ENCODE results near the gene TUBGCP2. TPM values are rescaled to one million over a fixed set of nuclear protein-coding genes. Genes with fewer than 3 reads are reported as not detected.
"Not testable (repeated sequence)": the region's sequence is repeated elsewhere in the genome, so short reads cannot be mapped to it uniquely, and the experiment has no call there.

The TUBGCP2 gene
- polyA plus RNA-seq, 4 donors: 59.3 to 66.0 (median 62.4) TPM

- DNase-seq (ENCODE audit: low read depth in 4 of 4, low spot score in 3 of 4): no peak
Observed at GRCh38 chr10:133325440-133326222, 17.0 kb upstream of the TUBGCP2 start.

GRCh38 chr10:133324857-133325260 lies 16.2 kb upstream of the TUBGCP2 start:
- no peak for DNase-seq (ENCODE audit: low read depth in 4 of 4, low spot score in 3 of 4)

DNA sequence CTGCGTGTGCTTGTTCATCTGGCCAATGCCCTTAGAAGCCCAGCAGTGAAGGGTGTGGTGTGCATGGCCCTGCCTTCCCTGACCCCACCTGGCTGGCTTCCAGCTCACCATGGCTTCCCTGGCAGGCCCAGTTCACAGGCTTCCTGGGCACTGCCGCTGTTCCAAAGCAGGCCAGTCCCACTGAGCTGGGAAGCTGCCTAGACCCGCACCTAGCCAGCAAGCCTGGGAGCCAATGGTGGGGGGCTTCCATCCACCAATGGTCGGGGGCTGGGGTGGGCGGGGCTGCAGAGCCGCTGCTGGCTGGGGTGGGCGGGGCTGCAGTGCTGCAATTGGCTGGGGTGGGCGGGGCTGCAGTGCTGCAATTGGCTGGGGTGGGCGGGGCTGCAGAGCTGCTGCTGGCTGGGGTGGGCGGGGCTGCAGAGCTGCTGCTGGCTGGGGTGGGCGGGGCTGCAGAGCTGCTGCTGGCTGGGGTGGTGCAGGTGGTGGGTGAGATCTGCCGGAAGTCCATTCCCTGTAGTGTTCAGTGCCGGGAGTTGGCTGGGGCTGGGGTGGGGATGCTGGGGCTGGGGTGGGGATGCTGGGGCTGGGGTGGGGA lies 15.6 kb upstream of the TUBGCP2 start:
- DNase-seq (ENCODE audit: low read depth in 4 of 4, low spot score in 3 of 4): no peak

GRCh38 chr10:133322064-133322709 lies 13.5 kb upstream of the TUBGCP2 start:
- not testable (repeated sequence) for DNase-seq (ENCODE audit: low read depth in 4 of 4, low spot score in 3 of 4)

- DNase-seq (ENCODE audit: low read depth in 4 of 4, low spot score in 3 of 4): not testable (repeated sequence)
Observed at GRCh38 chr10:133320852-133321422, 12.3 kb upstream of the TUBGCP2 start.

DNA sequence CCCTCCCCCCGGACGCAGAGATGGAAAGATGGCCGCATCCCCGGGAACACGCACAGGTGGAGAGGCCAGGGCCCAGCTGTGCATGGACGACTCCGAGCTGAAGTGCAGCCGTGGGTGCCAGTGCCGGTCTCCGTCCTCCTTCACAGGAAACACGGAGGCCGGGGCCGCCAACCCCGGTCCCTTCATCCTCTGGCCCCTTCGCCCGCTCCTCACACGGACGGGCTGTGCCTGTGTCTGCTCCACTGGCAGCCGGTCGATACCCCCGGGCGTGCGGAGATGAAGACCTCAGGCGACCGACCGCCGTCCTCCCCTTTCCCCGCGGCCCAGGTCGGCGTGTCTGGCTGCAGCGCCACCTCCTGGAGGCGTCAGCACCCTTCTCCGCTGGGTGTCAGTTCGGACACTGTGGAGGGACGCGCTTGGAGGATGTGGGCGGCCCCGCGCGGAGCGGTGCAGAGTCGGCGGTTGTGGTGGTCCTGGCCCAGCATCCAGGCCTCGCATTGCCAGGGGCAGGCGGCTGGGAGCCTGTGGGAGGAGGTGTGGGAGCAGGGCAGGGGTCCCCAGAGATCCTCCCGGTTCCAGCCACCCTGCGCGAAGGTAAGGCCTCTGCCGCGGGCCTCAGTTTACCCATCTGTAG lies 9.9 kb upstream of the TUBGCP2 start:
- DNase-seq (ENCODE audit: low read depth in 4 of 4, low spot score in 3 of 4): peak in 2 of 4 donors; percentile 36 to 40

DNA sequence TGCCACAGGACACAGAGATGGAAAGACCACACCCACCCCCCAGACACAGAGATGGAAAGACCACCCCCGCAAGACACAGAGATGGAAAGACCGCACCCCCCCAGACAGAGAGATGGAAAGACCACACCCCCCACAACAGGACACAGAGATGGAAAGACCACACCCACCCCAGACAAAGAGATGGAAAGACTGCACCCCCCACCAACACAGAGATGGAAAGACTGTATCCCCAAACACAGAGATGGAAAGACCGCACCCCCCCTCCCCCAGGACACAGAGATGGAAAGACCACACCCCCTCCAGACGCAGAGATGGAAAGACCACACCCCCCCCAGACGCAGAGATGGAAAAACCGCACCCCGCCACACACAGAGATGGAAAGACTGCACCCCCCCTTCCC lies 8.1 kb upstream of the TUBGCP2 start:
- DNase-seq (ENCODE audit: low read depth in 4 of 4, low spot score in 3 of 4): no peak

- DNase-seq (ENCODE audit: low read depth in 4 of 4, low spot score in 3 of 4): no peak
Observed at GRCh38 chr10:133316266-133316665, 7.6 kb upstream of the TUBGCP2 start.

- no peak for DNase-seq (ENCODE audit: low read depth in 4 of 4, low spot score in 3 of 4)
Observed at GRCh38 chr10:133315847-133316246, 7.2 kb upstream of the TUBGCP2 start.

GRCh38 chr10:133314911-133315310 lies 6.2 kb upstream of the TUBGCP2 start:
- no peak for DNase-seq (ENCODE audit: low read depth in 4 of 4, low spot score in 3 of 4)

DNA sequence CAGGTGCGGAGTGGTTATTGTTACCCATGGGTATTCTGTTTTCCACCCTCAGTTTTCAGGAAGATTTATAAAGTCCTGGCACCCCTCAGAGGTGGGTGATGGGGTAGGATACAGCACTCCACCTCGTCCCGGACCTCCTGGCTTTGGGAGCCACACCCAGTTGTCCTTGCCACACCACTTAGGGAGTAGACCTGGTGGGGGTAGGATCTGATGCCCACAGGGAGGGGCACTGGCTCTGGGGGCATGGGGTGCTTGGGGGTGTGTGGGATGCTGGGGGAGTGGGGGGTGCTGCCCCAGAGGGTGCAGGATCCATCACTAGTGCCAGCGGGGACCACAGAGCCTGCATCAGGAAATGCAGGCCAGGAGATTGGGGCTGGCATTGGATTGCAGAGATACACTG lies 4.5 kb upstream of the TUBGCP2 start:
- DNase-seq (ENCODE audit: low read depth in 4 of 4, low spot score in 3 of 4): no peak

- DNase-seq (ENCODE audit: low read depth in 4 of 4, low spot score in 3 of 4): no peak
Observed at GRCh38 chr10:133312769-133313145, 4.1 kb upstream of the TUBGCP2 start.

- DNase-seq (ENCODE audit: low read depth in 4 of 4, low spot score in 3 of 4): no peak
Observed at GRCh38 chr10:133312016-133312768, 3.5 kb upstream of the TUBGCP2 start.

GRCh38 chr10:133311570-133311969 lies 2.9 kb upstream of the TUBGCP2 start:
- no peak for DNase-seq (ENCODE audit: low read depth in 4 of 4, low spot score in 3 of 4)

GRCh38 chr10:133310789-133311188 lies 2.1 kb upstream of the TUBGCP2 start:
- DNase-seq (ENCODE audit: low read depth in 4 of 4, low spot score in 3 of 4): no peak

DNA sequence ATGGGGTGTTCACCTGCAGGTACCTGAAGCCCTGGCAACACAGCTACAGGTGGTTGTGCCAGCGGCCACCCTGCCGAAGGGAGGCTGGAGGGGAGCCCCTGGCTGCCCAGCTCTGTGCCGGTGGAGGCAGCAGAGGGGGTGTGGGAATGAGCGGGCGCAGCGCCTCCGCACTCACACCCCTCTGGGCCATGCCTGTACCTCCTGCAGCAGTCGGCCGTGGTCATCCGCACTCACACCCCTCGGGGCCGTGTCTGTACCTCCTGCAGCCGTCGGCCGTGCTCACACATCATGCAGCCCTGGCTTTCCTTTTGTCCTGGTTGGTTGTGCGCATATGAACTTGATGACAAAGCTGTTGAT lies 1.7 kb upstream of the TUBGCP2 start:
- DNase-seq (ENCODE audit: low read depth in 4 of 4, low spot score in 3 of 4): no peak

- DNase-seq (ENCODE audit: low read depth in 4 of 4, low spot score in 3 of 4): no peak
Observed at GRCh38 chr10:133309720-133310398, 1.2 kb upstream of the TUBGCP2 start.

- DNase-seq (ENCODE audit: low read depth in 4 of 4, low spot score in 3 of 4): peak; percentile 58 to 82 (median 68)
Observed at GRCh38 chr10:133309100-133309719, 538 bp upstream of the TUBGCP2 start.

DNA sequence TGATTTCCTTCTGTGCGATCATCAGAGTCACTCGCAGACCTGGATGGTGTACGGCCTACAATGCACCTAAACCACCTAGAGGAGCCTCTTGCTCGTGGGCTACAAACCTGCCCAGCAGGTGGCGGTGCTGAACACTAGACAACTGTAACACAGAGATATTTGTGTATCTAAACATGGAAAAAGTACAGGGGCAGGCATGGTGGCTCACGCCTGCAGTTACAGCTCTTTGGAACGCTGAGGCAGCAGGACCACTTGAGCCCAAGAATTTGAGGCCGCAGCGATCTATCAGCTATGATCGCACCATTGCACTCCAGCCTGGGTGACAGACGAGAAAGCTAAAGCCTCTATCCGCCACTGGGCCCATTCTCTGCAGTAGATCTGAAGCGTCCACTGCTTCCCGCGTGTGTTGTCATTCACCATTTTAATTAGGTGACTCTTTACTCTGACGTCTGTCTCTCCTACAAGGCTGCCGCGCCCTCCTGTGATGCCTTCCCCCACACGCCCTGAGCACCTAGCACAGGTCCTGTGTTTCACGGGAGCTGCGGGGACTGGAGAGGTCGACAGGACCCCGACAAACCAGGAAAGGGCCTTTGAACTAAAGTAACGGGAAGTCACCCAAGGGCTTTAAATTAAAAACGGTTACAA lies 774 bp downstream of the TUBGCP2 start:
- DNase-seq (ENCODE audit: low read depth in 4 of 4, low spot score in 3 of 4): peak in 3 of 4 donors; percentile 63 to 69 (median 67)

Measured in right renal pelvis (tissue), 4 donors.